Lower lobe of right lung (tissue), 2 donors: Measurements from ENCODE around the gene PROCA1. TPM values are rescaled to one million over a fixed set of nuclear protein-coding genes. Genes with fewer than 3 reads are reported as not detected.
"Not testable (repeated sequence)": the region's sequence is repeated elsewhere in the genome, so short reads cannot be mapped to it uniquely, and the experiment has no call there.

Source experiments
- ATAC-seq, 2 donors: fragments of 200-7000 bp; cut with Tn5 transposase; one replicate each; pipeline ENCODE4 v1.9.1; 2020 to 2022; ENCODE audit warnings: mild to moderate bottlenecking in 2 of 2, moderate library complexity in 2 of 2
- DNase-seq: peaks from one replicate; pipeline ENCODE4 v3.0.0-alpha.2; 2020
- H3K27ac ChIP-seq: fragments of 200-600 bp; one replicate; pipeline ENCODE4 v1.8.0; 2022
- H3K27me3 ChIP-seq: fragments of 200-600 bp; one replicate; pipeline ENCODE4 v1.8.0; 2022; ENCODE audit warnings: low read depth
- H3K36me3 ChIP-seq: fragments of 200-600 bp; one replicate; pipeline ENCODE4 v1.8.0; 2022; ENCODE audit warnings: mild to moderate bottlenecking
- H3K4me1 ChIP-seq: fragments of 200-600 bp; one replicate; pipeline ENCODE4 v1.8.0; 2022
- H3K4me3 ChIP-seq: fragments of 200-600 bp; one replicate; pipeline ENCODE4 v1.8.0; 2022; ENCODE audit warnings: mild to moderate bottlenecking
- H3K9me3 ChIP-seq: fragments of 200-600 bp; one replicate; pipeline ENCODE4 v1.8.0; 2022
- intact Hi-C: fragments of 100-400 bp; cut with DNase I; formaldehyde crosslinking; loops from one replicate; pipeline ENCODE4 v1.11.0; 2022
- total RNA-seq: library from RNA; stranded (reverse); fragmentation: NEBNext Ultra II Directional; extraction: Animal tissue kit (Norgen Biotek cat#: 25700); gene quantifications from one replicate; pipeline ENCODE4 v1.2.1, GENCODE V29; 2021
- TF ChIP-seq, protein P1 (sequence below): fragments of 200-600 bp; IDR thresholded peaks from one replicate; pipeline ENCODE4 v1.8.0; 2022; ENCODE audit warnings: antibody characterized with exemption, mild to moderate bottlenecking
- donor health status: DM: no; HTN: yes; CAD: no; lungs with severe emphysema.

Gene PROCA1
- total RNA-seq, 1 donor from 2014 or later = 4.4 TPM

DNA sequence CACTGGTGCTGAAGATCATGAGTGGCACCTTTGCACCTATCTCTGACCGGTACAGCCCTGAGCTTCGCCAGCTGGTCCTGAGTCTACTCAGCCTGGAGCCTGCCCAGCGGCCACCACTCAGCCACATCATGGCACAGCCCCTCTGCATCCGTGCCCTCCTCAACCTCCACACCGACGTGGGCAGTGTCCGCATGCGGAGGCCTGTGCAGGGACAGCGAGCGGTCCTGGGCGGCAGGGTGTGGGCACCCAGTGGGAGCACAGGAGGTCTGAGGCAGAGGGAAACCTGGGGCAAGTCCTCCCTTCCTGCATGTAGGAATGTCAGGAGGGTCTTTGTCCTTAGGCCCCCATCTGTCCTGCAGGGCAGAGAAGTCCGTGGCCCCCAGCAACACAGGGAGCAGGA, 25.6 kb upstream of the PROCA1 start:
- no peak overlapping the region for H3K27ac ChIP-seq
- no peaks in the 10 kb centered on the region for H3K27me3 ChIP-seq
- peak; percentile 27 for DNase-seq
- peaks cover 6% of the 10 kb centered on the region for H3K36me3 ChIP-seq
- no peaks in the 10 kb centered on the region for H3K9me3 ChIP-seq
- peaks cover 9% of the 10 kb centered on the region for H3K4me1 ChIP-seq
- TF ChIP-seq, protein P1, sequence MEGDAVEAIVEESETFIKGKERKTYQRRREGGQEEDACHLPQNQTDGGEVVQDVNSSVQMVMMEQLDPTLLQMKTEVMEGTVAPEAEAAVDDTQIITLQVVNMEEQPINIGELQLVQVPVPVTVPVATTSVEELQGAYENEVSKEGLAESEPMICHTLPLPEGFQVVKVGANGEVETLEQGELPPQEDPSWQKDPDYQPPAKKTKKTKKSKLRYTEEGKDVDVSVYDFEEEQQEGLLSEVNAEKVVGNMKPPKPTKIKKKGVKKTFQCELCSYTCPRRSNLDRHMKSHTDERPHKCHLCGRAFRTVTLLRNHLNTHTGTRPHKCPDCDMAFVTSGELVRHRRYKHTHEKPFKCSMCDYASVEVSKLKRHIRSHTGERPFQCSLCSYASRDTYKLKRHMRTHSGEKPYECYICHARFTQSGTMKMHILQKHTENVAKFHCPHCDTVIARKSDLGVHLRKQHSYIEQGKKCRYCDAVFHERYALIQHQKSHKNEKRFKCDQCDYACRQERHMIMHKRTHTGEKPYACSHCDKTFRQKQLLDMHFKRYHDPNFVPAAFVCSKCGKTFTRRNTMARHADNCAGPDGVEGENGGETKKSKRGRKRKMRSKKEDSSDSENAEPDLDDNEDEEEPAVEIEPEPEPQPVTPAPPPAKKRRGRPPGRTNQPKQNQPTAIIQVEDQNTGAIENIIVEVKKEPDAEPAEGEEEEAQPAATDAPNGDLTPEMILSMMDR = no peak
- intact Hi-C loops = no loop called here
- ATAC-seq = no peak
- no peak overlapping the region for H3K4me3 ChIP-seq

DNA sequence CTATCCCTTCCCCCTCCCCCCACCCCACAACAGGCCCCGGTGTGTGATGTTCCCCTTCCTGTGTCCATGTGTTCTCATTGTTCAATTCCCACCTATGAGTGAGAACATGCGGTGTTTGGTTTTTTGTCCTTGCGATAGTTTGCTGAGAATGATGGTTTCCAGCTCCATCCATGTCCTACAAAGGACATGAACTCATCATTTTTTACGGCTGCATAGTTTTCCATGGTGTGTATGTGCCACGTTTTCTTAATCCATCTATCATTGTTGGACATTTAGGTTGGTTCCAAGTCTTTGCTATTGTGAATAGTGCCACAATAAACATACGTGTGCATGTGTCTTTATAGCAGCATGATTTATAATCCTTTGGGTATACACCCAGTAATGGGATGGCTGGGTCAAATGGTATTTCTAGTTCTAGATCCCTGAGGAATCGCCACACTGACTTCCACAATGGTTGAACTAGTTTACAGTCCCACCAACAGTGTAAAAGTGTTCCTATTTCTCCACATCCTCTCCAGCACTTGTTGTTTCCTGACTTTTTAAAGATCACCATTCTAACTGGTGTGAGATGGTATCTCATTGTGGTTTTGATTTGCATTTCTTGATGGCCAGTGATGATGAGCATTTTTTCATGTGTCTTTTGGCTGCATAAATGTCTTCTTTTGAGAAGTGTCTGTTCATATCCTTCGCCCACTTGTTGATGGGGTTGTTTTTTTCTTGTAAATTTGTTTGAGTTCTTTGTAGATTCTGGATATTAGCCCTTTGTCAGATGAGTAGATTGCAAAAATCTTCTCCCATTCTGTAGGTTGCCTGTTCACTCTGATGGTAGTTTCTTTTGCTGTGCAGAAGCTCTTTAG, 24.5 kb upstream of the PROCA1 start:
- DNase-seq, ATAC-seq, intact Hi-C loops, H3K27ac ChIP-seq, H3K4me3 ChIP-seq, H3K9me3 ChIP-seq, H3K27me3 ChIP-seq, H3K36me3 ChIP-seq, H3K4me1 ChIP-seq: not testable (repeated sequence)

DNA sequence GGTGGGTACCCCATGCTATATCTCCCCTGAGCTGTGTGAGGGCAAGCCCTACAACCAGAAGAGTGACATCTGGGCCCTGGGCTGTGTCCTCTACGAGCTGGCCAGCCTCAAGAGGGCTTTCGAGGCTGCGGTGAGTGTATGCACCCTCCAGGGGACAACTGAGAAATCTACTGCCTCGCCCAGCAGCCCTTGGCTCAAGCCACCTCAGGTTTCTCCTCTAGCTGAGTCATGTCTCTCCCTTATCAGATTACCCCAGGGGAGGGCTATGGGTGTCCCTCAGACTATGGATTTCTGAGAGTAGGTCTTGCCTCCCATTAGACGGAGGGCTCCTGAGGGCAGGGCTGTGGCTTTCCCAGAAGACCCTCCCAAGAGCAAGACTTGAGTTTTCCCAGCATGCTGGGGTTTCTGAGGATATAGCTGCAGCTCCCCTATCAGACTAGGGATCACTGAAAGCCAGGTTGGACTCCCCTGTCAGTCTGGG, 23.6 kb upstream of the PROCA1 start:
- H3K27me3 ChIP-seq = no peaks in the 10 kb centered on the region
- H3K4me1 ChIP-seq = no peaks in the 10 kb centered on the region
- intact Hi-C loops = no loop called here
- H3K27ac ChIP-seq = no peak overlapping the region
- DNase-seq (peak; percentile 28), ATAC-seq (no peak)
- H3K4me3 ChIP-seq = no peak overlapping the region
- H3K9me3 ChIP-seq = no peaks in the 10 kb centered on the region
- TF ChIP-seq, protein P1 = no peak
- H3K36me3 ChIP-seq = peaks cover 6% of the 10 kb centered on the region

DNA sequence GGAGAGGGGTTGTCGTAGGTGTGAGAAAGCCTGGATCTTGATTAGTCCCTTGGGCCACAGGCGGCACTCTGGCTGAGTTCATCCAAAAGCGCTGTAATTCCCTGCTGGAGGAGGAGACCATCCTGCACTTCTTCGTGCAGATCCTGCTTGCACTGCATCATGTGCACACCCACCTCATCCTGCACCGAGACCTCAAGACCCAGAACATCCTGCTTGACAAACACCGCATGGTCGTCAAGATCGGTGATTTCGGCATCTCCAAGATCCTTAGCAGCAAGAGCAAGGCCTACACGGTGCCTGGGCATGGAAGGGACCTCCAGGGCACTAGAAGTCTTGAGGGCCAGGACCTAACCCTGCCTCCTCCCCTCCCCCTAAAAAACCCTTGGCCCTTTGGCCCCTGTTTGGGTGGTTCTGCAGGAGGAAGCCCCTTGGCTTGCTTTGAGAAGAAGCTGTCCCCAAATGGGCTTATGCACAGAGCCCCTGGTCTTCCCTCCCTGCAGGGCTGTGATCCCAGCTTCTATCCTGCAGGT, 23.1 kb upstream of the PROCA1 start:
- peaks cover 6% of the 10 kb centered on the region for H3K36me3 ChIP-seq
- no peak overlapping the region for H3K27ac ChIP-seq
- H3K4me3 ChIP-seq = no peak overlapping the region
- TF ChIP-seq, protein P1 = no peak
- ATAC-seq (no peak), DNase-seq (peak; percentile 24)
- no peaks in the 10 kb centered on the region for H3K27me3 ChIP-seq
- H3K4me1 ChIP-seq = peaks cover under 1% of the 10 kb centered on the region
- H3K9me3 ChIP-seq = no peaks in the 10 kb centered on the region
- intact Hi-C loops = no loop called here

DNA sequence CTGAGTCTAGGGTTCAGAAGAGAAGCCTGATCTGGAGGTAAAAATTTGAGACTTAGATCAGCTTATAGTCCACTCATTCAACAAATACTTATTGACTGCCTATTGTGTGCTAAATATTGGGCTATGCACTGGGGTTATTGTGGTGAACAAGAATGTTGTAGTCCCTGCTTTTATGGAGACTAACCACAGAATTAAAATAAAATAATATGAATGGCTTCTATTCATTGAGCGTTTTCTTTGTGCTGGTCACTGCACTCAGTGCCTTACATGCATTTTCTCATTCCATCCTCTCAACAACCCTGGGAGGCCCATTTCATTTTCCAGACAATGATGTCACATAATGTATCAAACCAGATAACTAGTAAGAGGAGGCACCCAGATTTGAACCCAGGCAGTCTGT, 21.7 kb upstream of the PROCA1 start:
- no peaks in the 10 kb centered on the region for H3K27me3 ChIP-seq
- TF ChIP-seq, protein P1 = no peak
- peaks cover 10% of the 10 kb centered on the region for H3K4me1 ChIP-seq
- ATAC-seq (no peak), DNase-seq (no peak)
- H3K9me3 ChIP-seq = no peaks in the 10 kb centered on the region
- peaks cover 6% of the 10 kb centered on the region for H3K36me3 ChIP-seq
- intact Hi-C loops = no loop called here
- H3K4me3 ChIP-seq = no peak overlapping the region
- H3K27ac ChIP-seq = no peak overlapping the region

DNA sequence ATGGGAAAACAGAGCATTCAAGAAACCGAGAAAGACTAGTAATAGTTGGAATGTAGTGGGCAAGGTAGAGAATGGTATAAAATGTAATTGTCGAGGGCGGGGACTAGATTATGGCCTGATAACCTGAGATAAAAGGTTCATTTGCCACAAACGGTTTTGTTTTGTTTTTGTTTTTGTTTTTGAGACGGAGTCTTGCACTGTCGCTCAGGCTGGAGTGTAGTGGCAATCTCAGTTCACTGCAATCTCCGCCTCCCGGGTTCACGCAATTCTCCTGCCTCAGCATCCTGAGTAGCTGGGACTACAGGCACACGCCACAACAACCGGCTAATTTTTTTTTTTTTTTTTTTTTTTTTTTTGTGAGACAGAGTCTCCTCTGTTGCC, 18.3 kb upstream of the PROCA1 start:
- Histone ChIP-seq H3K36me3 (no peaks in the 10 kb centered on the region), H3K27me3 (no peaks in the 10 kb centered on the region), H3K4me3 (no peak overlapping the region), H3K9me3 (no peaks in the 10 kb centered on the region), H3K4me1 (peaks cover 33% of the 10 kb centered on the region), H3K27ac (no peak overlapping the region)
- no peak for ATAC-seq
- no peak for DNase-seq
- intact Hi-C loops = no loop called here
- TF ChIP-seq, protein P1 = no peak
